Measurements from ENCODE around the gene BLTP3B.

DNA sequence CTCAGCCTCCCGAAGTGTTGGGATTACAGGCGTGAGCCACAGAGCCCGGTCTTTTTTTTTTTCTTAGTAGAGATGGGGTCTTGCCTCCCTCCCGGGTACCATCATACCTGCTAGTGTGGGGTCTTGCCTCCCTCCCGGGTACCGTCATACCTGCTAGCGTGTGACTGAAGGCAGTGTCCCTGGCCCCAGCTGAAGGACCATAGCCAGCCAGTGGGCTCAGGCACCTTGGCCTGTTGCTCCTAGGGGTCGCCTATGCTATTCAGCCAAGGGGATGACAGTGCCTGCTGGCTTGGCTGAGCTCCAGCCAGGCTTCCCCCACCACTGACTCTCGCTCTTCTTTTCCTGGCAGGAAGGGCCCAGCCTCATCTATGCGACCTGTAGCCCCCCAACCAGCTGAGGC, 10.5 kb upstream of the BLTP3B start:
- no peak for TF ChIP-seq ZNF263 (CRISPR knock-in tag; IDR thresholded peaks at IDR 0.05; ENCODE audit: low read depth)
- TF ChIP-seq NR1H2 (CRISPR knock-in tag; IDR thresholded peaks at IDR 0.05): no peak
- no peak for TF ChIP-seq CTCF (IDR thresholded peaks at IDR 0.05)
- no peak for TF ChIP-seq ZNF317 (CRISPR knock-in tag; IDR thresholded peaks at IDR 0.05; ENCODE audit: borderline replicate concordance, low read depth)
- TF ChIP-seq PREB (CRISPR knock-in tag; IDR thresholded peaks at IDR 0.05; ENCODE audit: borderline replicate concordance): no peak
- TF ChIP-seq, protein P1, sequence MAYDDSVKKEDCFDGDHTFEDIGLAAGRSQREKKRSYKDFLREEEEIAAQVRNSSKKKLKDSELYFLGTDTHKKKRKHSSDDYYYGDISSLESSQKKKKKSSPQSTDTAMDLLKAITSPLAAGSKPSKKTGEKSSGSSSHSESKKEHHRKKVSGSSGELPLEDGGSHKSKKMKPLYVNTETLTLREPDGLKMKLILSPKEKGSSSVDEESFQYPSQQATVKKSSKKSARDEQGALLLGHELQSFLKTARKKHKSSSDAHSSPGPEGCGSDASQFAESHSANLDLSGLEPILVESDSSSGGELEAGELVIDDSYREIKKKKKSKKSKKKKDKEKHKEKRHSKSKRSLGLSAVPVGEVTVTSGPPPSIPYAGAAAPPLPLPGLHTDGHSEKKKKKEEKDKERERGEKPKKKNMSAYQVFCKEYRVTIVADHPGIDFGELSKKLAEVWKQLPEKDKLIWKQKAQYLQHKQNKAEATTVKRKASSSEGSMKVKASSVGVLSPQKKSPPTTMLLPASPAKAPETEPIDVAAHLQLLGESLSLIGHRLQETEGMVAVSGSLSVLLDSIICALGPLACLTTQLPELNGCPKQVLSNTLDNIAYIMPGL (CRISPR knock-in tag; IDR thresholded peaks at IDR 0.05): no peak
- TF ChIP-seq, protein P2, sequence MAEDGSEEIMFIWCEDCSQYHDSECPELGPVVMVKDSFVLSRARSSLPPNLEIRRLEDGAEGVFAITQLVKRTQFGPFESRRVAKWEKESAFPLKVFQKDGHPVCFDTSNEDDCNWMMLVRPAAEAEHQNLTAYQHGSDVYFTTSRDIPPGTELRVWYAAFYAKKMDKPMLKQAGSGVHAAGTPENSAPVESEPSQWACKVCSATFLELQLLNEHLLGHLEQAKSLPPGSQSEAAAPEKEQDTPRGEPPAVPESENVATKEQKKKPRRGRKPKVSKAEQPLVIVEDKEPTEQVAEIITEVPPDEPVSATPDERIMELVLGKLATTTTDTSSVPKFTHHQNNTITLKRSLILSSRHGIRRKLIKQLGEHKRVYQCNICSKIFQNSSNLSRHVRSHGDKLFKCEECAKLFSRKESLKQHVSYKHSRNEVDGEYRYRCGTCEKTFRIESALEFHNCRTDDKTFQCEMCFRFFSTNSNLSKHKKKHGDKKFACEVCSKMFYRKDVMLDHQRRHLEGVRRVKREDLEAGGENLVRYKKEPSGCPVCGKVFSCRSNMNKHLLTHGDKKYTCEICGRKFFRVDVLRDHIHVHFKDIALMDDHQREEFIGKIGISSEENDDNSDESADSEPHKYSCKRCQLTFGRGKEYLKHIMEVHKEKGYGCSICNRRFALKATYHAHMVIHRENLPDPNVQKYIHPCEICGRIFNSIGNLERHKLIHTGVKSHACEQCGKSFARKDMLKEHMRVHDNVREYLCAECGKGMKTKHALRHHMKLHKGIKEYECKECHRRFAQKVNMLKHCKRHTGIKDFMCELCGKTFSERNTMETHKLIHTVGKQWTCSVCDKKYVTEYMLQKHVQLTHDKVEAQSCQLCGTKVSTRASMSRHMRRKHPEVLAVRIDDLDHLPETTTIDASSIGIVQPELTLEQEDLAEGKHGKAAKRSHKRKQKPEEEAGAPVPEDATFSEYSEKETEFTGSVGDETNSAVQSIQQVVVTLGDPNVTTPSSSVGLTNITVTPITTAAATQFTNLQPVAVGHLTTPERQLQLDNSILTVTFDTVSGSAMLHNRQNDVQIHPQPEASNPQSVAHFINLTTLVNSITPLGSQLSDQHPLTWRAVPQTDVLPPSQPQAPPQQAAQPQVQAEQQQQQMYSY (CRISPR knock-in tag; IDR thresholded peaks at IDR 0.05): no peak
- TF ChIP-seq NR3C1 (CRISPR knock-in tag; conservative IDR thresholded peaks at IDR 0.05; ENCODE audit: low read depth): no peak
